Inflammatory macrophage treated with lipopolysaccharide for 1 hour (primary cell): ENCODE measurements around the gene RAB7B.
"Not testable (repeated sequence)": the region's sequence is repeated elsewhere in the genome, so short reads cannot be mapped to it uniquely, and the experiment has no call there.

Experiments used
- DNase-seq, 2 donors: peaks; one replicate each; pipeline ENCODE4 v3.0.0-alpha.2; 2020 to 2022

RAB7B gene, protein sequence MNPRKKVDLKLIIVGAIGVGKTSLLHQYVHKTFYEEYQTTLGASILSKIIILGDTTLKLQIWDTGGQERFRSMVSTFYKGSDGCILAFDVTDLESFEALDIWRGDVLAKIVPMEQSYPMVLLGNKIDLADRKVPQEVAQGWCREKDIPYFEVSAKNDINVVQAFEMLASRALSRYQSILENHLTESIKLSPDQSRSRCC

DNA sequence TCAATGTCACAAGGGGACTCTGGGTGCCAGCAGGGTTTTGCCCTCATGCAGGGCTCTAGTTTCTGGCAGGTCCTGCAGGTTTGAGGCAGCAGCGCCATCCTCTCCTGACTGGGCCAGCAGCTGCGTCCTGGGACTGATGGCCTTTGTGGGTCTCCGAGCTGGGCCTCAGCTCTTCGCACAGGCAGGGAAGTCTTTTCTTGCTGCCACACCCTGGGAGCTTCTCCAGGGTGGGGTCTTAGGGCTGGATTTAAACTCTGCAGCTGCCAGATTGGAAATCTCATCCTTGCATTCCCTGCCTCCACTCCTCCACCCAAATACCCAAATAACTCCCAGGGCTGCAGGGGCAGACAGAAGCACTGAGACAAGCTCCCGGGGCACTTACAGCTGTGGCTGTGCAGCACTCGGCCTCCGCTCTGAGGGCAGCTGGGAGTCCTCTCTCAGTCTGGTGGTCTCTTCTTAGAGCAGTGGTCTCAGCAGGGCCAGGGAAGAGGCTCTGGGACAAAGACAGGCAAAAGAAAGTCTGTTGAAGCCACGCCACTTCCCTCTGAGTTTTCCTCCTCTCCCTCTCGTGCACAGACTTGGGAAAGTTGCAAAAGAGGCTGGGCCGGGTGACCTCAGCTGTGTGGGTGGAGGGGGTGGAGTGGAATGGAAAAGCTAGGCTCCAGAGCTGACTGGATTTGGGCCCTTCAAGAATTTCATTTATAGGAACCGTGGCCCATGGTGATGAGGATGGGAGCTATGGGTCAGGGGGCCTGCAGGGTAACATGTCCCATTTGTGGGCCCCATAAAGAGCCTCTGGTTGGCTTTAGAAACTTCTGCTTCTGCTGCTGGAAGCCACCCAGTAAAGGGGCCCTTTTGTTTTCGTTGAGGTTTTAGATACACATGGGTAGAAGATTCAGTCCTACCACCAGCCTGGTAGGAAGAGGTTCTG lies at the start of gene RAB7B:
Gene RAB7B, minus strand, starts transcription at position 525 of the 931 bp plus-strand sequence. CDS start 9,260 bp downstream, outside the sequence.
- peak; percentile 85 to 97 for DNase-seq

DNA sequence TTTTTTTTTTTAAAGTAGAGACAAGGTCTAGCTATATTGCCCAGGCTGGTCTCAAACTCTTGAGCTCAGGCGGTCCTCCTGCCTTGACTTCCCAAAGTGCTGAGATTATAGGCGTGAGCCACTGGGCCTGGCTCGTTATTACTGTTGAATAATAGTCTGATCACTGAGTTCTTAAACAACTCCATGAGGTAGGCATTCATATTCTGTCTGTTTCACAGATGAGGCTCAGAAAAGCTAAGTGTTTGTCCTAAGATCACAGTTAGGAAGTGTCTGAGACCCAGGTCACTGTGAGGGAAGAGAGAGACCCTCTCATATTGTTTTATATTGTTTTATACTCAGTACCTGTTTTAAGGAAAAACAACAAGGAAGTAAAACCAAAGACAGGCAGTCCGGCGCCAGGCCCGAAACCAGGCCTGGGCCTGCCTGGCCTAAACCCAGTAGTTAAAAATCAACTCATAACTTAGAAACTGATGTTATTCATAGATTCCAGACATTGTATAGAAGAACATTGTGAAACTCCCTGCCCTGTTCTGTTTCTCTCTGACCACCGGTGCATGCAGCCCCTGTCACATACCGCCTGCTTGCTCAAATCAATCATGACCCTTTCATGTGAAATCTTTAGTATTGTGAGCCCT lies 49.2 kb upstream of the RAB7B start:
- DNase-seq: not testable (repeated sequence)

DNA sequence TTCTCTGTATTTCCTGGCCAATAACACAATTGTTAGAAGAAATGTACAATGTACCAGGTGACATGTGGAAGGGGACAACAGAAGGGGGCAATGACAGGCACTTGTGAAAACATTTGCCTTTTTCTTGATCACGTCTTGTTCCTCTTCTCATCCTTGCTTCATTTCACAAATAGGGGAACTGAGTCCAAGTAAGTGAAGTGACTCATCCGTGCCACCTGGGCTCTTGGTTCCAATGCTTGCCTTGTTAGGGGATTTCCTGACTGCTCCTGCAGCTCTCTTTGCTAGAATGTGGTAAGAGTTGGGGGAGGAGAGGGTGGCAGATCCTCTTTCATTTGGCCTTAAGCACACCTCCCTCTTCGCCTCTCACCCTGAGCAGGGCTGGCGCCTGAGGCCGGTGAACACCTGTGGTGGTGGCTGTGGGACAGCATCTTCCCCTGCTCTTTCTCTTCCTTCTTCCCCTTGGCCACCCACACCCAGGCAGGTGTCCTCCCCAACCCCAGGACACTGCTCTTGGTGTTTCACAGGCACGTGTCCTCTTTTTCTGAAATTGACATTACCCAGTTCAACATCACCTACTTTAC lies 47.5 kb upstream of the RAB7B start:
- DNase-seq: peak; percentile 71 to 88

DNA sequence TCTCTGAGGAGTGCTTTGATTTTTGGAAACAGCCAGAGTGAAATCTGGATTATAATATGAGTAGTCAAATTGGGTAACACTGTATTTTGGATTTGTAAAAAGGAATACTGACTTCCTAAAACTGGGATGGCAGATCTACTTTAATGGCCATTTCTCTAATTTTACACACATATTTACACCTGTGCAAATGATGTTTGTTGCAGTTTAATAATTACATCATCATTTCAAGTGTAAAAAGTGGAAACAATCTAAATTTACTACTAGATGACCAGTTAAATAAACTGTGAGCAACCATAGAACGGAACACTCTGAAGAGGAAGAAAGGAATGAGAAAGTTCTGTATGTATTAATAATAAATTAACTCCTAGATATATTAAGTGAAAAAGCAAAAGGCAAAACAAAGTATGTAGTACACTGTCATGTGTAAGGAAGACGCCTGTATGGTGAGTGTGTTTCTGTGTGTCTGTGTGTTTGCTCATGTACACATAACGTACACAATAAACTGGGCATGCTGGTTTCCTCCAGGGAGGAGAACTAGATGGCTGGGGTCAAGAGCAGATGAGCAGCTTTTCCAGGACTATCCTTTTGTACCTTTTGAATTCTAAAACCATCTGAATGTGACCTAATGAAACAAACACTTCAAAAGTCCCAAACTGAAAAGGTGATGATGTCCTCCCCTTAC lies 46.9 kb upstream of the RAB7B start:
- DNase-seq: no peak

DNA sequence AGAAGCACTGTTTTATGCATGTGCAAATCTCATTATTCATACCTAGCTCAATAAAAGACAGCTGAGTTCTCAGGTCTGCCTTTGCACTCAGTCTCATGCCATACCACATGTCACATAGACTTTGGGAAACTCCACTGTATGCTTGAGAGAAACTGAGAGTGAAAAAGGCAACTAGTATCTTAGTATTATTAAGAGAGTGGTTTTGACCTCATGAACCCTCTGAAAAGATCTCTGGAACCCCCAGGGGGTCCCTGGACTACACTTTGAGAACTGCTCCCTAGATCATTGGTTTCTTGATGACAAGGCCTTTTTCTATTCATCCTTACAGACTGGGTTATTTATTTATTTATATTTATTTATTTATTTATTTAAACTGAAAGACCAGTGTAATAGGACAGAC lies 46.1 kb upstream of the RAB7B start:
- DNase-seq: no peak

DNA sequence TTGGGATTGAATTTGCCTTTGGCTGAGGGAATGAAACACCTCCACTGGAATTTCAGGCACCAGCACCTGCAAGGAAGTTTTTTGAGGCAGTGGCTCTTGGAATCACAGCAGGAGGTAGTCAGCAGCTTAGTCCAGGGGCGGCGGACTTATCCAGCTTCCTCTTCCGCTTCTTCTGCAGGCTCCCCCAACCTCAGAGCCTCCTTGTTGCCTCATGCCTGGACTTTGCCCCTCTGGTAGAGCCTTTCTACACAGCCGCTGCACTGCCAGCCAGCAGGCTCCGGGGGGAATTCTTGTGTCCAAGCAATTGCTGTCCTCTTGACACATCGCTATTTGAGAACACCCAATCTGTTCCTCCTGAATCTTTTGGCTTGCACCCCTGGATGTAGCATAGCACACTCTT lies 45.4 kb upstream of the RAB7B start:
- DNase-seq: peak; percentile 65 to 66

DNA sequence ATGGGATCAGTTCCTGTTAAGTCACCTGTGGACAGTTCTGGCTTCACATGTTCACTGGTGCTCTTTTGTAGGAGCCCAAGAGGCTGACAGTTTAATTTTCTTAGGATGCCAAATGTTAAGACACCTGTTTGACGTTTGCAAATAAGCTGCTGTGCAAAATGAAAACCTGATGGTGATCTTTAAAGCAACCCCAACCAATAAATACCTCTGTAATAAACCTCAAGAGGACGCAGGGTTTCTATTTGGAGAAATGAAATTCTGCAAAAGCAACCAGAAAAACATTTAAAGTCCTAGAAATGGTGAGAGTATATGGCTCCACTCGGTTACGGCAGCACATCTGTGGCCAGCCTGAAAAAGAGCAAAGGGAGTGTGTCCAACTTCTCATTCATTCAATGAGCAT lies 44.1 kb upstream of the RAB7B start:
- DNase-seq: no peak

DNA sequence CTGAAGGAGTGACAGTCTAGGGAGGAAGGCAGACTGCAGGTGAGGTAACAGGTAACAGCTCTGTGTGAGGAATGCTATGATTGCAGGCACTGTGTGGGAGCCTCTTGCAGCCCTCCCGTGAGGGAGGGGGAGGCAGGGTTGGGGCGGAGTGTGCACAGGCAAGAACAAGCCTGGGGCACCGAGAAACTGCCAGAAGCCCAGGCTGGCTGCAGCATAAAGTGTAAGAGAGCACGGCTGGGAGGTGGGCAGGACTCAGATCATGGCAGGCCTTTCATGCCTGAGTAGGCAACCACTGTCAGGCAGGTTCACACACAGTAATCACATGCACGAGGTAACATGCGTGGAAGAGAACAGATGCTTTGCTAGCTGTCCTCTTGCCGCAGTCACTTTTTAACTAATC lies 38.4 kb upstream of the RAB7B start:
- DNase-seq: no peak

DNA sequence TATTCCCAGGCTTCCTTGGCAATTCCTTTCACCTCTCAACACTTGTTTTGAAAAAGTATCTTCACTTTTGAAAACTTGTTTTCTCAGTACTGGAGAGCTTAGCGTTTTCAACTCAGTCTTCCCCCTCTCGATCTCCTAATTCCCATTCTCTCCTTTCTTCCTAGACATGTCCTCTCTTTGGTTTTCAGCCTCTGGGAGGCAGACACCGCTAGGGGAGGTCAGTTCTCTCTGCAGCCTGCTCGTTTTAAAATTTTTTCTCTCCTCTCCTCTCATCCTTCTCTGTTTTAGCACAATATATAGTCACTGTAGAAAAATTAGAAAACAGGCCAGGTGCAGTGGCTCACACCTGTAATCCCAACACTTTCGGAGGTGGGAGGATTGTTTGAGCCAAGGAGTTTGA lies 37.1 kb upstream of the RAB7B start:
- no peak for DNase-seq

DNA sequence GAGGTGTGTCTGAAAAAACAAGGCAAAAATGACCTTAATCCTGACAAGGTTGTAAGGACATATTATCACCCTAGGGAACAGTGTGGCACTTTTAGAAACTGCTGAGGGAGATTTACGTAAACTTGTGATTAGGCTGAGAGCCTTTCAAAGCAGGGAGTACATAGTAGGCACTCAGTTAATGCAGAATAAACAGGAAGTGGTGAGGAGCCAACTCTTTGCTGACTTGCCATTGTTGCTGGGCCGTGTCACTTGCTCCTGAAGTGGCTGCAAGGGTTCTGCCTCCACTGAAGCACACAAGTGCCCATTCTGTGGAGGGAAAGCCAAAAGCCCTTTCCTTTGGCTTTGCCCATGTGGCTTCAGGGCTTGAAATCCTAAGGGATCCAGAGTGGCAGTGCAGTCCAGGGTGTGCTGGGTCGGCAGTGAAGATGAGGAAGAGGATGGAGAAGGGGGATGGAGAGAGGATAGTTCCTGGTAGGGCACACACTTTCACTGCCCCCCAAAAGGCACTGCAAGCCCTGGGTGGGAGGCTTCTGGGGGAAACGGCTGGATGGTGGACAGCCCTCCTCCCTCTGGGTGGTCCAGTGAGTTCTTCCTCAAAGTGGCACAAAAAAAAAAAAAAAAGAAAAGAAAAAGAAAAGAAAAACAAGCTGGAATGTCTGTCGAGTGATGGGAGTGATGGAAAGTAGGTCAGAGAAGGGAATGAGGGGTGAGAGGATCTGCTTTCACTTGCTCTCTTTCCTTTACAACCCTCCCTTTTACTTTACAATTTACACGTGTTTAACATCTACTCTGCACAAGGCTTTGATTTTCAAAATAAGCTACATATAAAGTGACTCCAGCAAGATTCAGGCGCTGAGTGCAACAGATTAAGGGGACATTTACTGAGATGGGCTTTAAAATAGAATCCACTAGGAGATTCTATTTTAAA lies 36.1 kb upstream of the RAB7B start:
- no peak for DNase-seq

DNA sequence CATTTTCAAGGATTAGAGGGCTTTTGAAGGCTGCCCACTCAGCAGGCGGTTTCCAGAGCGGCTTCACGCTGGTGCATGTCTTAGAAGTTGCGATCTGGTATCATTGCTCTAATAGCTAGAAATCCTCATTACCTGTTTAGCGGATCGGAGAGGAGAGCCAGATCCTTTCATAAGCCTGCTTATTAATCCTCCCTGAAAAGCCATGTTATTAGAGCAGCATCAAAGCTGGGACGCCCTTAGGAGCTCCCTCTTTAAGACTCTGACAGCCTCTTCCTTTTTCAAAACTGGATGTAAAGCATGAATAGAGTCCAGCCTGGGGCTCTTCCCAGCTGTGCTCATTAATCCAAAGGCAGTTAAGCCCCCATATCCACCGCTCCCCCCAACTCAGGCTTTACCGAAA lies 34.4 kb upstream of the RAB7B start:
- no peak for DNase-seq

DNA sequence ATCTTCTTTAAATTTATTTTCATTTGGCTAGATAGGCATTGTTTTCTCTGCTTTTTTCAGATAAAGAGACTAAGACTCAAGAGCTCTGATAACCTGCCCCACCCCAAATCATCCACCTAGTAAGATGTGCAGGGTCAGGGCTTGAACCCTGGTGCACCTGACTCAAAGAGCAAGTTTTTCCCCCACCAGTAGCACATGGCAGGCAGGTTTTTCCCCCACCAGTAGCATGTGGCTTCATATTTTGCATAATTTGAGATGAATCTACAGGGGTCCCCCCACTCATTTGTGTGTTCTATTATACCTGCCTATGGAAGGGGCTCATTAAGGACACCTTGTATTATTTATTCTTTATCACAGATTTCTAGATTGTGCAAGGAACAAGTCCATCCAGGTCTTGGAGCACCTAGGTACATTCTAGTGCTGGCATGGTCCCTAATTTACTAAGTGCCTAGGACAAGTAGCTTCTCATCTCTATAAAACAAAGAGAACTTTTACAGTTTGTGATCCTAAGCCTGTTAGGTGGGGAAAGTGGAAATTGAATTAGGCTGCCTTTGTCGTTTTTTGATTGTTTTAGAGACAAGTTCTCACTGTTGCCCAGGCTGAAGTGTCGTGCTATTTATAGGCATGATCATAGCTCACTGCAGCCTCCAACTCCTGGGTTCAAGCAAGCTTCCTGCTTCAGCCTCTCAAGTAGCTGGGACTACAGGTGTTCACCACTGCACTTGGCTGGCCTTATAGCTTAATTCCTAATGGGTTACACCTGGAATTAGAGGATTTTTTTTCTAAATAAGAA lies 33.7 kb upstream of the RAB7B start:
- DNase-seq: no peak

DNA sequence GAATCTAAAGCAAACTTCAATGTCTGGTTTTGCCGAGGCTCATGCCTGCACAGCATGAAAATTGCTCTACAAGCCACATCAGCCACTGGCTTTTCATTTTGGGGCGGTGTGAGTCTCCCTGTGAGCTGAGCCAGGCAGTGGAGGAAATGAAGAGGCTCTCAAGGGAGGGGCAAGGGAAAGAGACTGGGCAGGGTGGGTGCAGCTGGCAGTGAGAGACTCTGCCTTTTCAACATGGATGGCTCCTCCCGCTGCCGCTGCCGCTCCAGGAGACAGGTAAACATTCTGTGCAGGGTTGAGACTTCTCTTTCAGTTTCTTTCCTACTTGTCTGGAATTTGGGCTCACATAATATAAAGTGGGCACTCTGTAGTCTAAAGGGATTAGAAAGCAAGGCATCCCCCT lies 31.8 kb upstream of the RAB7B start:
- DNase-seq: no peak

DNA sequence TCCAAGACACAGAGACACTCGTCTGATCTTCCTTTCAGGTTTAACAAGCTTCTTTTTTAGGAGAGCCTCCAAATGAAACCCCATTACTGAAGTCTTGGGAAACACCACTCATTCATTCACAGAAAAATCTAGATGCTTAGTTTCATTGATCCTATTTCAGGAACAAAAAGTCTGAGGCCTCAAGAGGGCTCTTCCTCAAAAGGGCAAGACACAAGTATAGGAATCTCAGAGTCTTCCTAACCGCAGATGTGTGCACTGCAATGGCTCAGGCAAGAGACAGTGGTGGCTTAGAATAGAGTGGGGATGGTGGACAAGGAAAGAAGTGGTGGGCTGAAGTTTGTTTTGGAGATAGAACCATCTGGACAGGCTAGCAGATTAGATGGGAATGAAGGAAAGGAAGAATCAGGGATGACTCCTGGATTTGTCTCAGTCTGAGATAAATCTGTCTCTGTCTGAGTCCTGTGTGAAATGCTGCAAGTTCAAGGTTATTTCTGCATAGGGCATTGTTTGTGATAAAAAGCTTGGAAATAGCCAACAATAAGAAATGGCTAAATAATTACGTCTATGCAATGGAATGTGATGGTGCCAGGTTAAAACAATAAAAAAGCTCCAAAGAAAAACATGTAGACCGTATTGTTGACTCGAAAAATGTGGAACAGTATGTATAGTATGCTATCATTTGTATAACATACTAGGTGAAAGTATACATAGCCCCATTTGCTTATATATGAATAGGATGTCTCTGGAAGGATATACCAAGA lies 29.4 kb upstream of the RAB7B start:
- DNase-seq: peak; percentile 26 to 46

DNA sequence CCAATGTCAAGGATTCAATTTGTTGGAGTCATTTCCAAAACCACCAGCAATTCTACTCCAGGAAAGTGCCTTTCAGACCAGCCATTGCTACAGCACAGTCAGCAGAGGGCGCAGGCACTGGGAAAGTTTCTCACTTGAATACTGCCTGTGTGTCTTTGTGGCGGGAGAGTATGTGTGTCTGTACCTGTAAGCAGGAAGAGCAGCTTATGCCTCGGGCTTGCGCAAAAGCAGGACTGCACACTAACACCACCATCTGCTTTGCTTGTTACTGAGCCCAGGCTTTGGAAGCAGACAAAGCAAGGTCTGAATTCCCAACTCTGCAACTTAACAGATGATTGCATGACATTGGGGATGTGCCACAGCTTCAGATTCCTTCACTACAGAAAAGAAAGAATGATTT lies 27.5 kb upstream of the RAB7B start:
- DNase-seq: peak; percentile 45 to 65

DNA sequence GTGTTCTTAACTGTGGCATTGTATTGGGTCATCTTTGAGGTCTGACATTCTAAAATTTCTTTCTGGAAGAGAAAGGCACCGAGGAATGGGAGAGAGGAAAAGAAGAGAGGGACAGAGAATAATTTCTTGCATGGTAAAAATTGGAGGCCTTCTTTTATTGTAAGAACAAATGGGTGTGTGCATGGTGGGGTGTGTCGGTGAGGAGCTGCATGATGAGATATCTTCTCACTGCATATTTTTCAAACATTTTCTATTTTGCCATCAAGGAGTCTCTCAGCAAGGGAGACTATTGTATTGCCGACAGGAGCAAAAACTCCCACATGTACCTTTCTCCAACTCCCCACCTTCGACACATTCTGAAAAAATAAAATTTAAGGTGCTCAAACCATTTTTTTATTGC lies 27.0 kb upstream of the RAB7B start:
- no peak for DNase-seq

DNA sequence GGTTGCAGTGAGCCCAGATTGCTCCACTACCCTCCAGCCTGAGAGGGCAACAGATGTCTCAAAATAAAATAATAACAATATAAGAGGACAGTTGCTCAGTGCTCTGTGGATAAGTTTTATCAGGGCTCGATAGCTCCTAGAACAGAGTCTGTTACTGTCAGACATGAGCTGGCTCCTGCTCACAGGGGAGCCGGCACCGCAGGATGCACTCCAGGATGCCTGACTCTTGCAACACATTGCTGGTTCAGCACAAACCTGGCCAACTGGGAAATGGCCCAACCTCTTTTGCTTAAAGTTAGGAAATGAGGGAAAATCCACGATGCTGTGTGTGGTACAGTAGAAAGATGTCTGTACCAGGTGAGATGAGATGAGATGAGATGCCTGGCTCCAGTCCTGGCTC lies 26.3 kb upstream of the RAB7B start:
- no peak for DNase-seq

DNA sequence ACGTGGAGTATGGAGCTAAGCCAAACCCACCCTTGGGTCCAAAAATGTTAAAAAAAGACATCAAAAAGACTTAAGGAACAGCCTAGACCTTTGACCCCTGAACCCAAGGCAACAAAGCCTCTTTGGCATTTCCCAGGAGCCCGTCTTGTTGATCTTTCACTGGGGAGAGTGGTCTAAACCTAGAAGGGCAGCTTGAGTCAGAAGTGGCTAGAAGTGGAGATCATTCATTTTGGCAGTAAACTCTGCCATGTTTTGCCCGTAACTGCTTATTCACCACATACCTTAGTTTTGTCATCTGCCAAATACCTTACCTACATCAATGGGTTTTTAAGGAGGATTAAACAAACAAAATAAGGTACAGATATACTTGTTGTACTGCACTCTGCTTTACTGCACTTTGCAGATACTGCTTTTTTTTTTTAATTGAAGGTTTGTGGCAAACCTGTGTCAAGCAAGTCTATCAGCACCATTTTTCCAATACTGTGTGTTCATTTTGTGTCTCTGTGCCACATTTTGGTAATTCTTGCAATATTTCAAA lies 22.2 kb upstream of the RAB7B start:
- DNase-seq: no peak

DNA sequence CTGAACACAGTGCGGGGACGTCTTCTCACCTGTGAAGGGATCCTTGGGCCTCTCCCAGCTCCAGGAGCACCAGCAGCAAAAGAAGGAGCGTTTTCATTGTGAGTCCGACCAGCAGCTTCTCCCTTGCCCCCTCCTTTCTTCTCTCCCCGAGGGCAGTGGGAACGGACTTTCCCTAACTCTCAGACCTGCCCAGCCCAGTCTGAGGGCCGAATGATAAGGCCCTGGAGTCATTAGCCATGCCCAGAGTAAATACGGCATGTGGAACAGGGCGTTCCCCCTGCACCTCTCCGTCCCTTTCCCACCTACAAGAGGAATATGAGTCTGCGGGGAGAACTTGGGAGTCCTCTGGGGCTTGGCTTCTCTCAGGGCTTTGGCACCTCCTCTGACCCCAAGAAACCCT lies 20.5 kb upstream of the RAB7B start, which contains the start of gene CTSE:
Gene CTSE, minus strand, starts transcription at position 201 of the 400 bp plus-strand sequence. Its CDS starts 104 bp downstream, at position 97.
- no peak for DNase-seq

DNA sequence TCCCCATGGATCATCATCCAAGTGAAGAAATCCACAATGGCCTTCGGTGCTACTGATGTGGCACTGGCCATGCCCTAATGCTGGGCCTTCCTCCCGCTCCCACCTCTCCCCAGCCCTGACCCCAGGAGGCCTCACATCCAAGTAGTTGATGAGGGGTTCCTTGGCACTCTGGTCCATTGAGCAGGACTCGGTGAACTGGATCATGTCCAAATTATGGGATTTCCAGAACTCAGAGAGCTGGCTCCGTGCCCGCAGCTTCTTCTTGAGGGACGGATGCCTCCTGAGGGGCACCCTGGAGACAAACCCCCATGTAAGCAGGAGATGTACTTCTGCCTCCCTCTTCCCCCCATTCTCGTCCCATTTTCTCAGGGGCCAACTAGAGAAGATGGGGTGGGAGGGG lies 19.6 kb upstream of the RAB7B start:
- no peak for DNase-seq
